ENCODE measurements around the gene RAB27B.
"Not testable (repeated sequence)": the region's sequence is repeated elsewhere in the genome, so short reads cannot be mapped to it uniquely, and the experiment has no call there.

RAB27B gene

DNA sequence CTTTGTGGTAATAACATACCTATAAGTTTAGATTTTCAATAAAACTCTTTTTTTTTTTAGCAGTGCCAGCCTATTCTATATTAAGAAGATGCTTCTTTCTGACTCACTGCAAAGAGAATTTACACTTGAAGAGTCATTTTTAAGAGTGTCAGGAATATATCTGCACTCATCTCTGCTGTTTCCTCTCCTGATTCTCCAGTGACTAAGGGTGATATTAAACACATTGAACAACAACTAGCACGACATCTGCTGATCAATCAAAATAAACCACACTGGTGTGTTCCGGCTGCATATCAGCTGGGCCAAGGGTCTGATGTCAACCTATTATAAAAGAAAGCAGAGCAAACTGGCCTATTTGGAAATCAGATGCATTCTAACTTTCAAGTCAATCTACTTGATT is 15.0 kb downstream of the RAB27B start:
- H3K4me3 ChIP-seq (ENCODE audit: control insufficient read depth, low read depth, low read length): no peak overlapping the region
- TF ChIP-seq, protein P1, sequence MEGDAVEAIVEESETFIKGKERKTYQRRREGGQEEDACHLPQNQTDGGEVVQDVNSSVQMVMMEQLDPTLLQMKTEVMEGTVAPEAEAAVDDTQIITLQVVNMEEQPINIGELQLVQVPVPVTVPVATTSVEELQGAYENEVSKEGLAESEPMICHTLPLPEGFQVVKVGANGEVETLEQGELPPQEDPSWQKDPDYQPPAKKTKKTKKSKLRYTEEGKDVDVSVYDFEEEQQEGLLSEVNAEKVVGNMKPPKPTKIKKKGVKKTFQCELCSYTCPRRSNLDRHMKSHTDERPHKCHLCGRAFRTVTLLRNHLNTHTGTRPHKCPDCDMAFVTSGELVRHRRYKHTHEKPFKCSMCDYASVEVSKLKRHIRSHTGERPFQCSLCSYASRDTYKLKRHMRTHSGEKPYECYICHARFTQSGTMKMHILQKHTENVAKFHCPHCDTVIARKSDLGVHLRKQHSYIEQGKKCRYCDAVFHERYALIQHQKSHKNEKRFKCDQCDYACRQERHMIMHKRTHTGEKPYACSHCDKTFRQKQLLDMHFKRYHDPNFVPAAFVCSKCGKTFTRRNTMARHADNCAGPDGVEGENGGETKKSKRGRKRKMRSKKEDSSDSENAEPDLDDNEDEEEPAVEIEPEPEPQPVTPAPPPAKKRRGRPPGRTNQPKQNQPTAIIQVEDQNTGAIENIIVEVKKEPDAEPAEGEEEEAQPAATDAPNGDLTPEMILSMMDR (IDR thresholded peaks at IDR 0.05; ENCODE audit: control insufficient read depth, insufficient read depth, low read depth, low read length, missing control alignments): no peak
- no peak for DNase-seq (ENCODE audit: low read depth)

DNA sequence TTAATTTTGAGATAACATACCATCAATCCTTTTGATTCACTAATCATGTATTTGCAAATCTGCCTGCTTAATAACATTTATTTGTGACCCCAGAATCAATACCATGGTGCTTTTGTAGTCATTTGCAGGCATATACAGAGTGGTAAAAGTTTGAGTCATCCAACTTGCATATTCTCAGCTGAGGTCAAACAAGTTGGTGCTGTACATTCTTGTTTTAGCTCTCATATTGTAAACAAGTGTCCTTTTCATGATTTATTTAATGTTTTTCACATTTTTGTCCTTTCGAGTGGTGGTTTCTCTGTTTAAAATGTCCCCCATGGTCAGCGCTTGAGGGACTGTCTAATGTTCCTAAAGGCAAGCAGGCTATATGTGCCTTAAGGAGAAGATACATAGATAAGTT is 17.5 kb downstream of the RAB27B start:
- no peak overlapping the region for H3K4me3 ChIP-seq (ENCODE audit: control insufficient read depth, low read depth, low read length)
- no peak for DNase-seq (ENCODE audit: low read depth)
- TF ChIP-seq, protein P1 (IDR thresholded peaks at IDR 0.05; ENCODE audit: control insufficient read depth, insufficient read depth, low read depth, low read length, missing control alignments): no peak

DNA sequence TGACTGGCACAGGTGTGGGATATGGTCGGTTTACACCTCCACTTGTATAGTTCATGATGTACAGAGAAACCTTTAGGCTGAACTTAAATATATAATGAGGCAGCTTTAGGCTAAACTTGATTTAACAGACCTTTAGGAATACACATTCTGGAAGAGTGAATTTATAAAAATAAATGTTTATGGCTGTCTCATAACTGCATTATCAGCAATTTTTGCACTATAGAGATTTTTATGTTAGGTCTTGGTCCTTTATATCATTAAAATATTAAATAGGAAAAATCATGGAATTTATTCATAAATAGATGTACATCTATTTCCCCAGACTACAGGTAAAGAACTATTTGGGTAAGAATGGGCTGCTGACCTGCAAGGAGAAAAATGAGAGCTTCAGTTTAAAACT is 19.8 kb downstream of the RAB27B start:
- no peak for DNase-seq (ENCODE audit: low read depth)
- no peak overlapping the region for H3K4me3 ChIP-seq (ENCODE audit: control insufficient read depth, low read depth, low read length)
- TF ChIP-seq, protein P1 (IDR thresholded peaks at IDR 0.05; ENCODE audit: control insufficient read depth, insufficient read depth, low read depth, low read length, missing control alignments): no peak

DNA sequence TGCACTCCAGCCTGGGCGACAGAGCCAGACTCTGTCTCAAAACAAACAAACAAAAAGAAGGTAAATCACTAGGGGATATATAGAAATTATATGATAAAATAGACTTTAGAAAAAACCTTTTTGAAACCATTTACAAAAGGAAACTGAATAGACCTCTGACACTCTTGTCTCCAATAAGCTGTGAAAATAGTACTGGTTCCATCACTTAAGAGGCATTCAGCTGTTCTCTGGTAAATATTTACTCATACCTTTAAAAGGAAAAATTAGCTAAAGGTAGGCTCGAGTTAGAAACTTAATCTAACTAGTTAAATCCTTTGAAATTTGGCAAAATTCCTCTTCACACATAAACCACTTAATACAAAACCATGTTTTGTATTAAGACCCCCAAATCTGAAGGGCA is 21.4 kb downstream of the RAB27B start:
- TF ChIP-seq, protein P1 (IDR thresholded peaks at IDR 0.05; ENCODE audit: control insufficient read depth, insufficient read depth, low read depth, low read length, missing control alignments): no peak
- no peak overlapping the region for H3K4me3 ChIP-seq (ENCODE audit: control insufficient read depth, low read depth, low read length)
- DNase-seq (ENCODE audit: low read depth): no peak

DNA sequence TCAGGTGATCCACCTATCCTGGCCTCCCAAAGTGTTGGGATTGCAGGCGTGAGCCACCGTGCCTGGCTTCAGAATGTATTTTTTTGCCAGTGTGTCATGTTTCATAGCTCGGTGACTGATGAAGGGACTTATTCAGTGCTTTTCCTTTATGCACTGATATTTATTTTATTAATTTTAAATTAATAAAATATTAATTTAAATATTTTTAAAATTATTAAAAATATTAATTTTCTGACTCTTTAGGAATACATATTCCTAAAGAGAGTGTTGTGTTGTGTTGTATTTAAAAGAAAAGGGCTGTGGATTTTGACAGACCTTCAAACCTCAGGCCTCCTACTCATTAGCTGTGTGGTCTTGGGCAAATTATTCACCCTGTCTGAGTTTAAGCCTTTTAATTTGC is 22.3 kb downstream of the RAB27B start:
- TF ChIP-seq, protein P1 (IDR thresholded peaks at IDR 0.05; ENCODE audit: control insufficient read depth, insufficient read depth, low read depth, low read length, missing control alignments): no peak
- no peak overlapping the region for H3K4me3 ChIP-seq (ENCODE audit: control insufficient read depth, low read depth, low read length)
- DNase-seq (ENCODE audit: low read depth): no peak

DNA sequence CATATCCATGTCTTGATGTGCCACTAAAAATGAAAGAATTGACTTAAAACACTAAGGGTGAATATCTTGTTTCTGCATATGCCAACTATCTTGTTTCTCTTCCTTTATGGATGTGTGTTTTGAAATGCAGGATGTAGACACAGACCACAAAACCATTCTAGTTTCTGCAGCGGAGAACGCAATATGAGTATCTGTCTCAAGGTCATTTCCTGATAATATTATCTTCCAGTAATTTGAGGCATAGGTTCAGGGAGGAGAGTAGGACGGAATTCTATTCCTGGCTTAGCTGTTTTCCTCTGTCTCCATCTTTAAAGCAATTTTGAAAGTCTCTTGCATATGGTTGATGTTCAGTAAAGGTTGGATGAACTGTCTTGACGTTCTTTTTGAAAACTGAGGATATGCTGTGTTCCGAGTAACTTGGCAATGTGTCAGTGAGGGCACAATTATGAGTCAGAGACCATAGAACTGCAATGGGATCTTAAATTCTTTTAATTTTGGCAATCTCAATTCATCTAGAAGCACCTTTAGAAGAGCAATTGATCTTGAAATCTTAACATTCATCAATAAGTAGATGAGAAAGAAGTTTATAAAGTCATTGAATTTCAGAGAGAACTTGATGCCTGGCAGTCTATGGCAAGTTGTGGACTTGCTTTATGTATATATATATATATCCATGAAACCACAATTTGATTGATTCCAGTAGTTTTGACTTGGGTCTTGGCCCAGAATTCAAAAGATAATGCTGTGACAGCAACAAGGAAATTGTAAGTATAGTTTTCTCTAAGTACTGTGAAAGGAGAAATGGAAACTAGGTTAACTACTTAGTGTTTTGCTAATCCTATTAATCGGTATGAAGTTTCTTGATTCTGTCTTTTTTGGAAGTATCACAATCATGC is 24.8 kb downstream of the RAB27B start:
- no peak overlapping the region for H3K4me3 ChIP-seq (ENCODE audit: control insufficient read depth, low read depth, low read length)
- TF ChIP-seq, protein P1 (IDR thresholded peaks at IDR 0.05; ENCODE audit: control insufficient read depth, insufficient read depth, low read depth, low read length, missing control alignments): no peak
- DNase-seq (ENCODE audit: low read depth): no peak

DNA sequence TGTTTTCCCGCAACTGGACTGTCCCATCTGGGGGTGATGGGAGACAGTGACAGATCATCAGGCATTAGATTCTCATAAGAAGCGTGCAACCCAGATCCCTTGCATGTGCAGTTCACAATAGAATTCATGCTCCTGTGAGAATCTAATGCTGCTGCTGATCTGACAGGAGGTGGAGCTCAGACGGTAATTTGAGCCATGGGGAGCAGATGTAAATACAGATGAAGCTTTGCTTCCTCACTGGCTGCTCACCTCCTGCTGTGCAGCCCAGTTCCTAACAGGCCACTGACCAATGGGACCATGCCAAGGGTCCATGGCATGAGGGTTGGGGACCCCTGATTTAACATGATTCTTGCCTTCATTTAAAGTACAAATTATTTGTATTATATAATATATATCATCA is 26.8 kb downstream of the RAB27B start:
- DNase-seq (ENCODE audit: low read depth); H3K4me3 ChIP-seq (ENCODE audit: control insufficient read depth, low read depth, low read length): not testable (repeated sequence)

Data from AG09309 (cell line).